ENCODE data around the gene PCYT1A. TPM values are rescaled to one million over a fixed set of nuclear protein-coding genes. Genes with fewer than 3 reads are reported as not detected.
"Not testable (repeated sequence)": the region's sequence is repeated elsewhere in the genome, so short reads cannot be mapped to it uniquely, and the experiment has no call there.

PCYT1A gene
- total RNA-seq, 1 experiment from 2014 or later = 52.2 TPM

GRCh38 chr3:196246612-196247308 is 40.8 kb downstream of the PCYT1A start:
- DNase-seq = no peak
- H3K9me3 ChIP-seq = no peaks in the 10 kb centered on the region
- intact Hi-C loops (cut with micrococcal nuclease; ENCODE audit: unreplicated experiment) = no loop called here
- H3K36me3 Mint-ChIP-seq (ENCODE audit: insufficient read depth, unreplicated experiment) = peaks cover 43% of the 10 kb centered on the region
- no peak overlapping the region for H3K4me3 Mint-ChIP-seq (ENCODE audit: unreplicated experiment)
- H3K4me3 ChIP-seq (ENCODE audit: low read depth, low read length) = no peak overlapping the region
- ChIA-PET CTCF (no interaction called here), POLR2A (no interaction called here)
- BruUV-seq (replicated peaks) = no TSS peak
- no peaks in the 10 kb centered on the region for H3K4me1 Mint-ChIP-seq (ENCODE audit: low read depth, unreplicated experiment)
- no peaks in the 10 kb centered on the region for H3K4me1 ChIP-seq
- no peak for TF ChIP-seq CTCF (IDR thresholded peaks at IDR 0.05; ENCODE audit: insufficient read depth in 1 of 2, low read depth in 1 of 2, low read length in 1 of 2, severe bottlenecking in 1 of 2, unreplicated experiment in 1 of 2)
- no peaks in the 10 kb centered on the region for H3K27me3 ChIP-seq (replicated peaks; ENCODE audit: control insufficient read depth, insufficient read depth, low read length)
- H3K36me3 ChIP-seq (ENCODE audit: control insufficient read depth, insufficient read depth, low read length) = peaks cover 1% of the 10 kb centered on the region; the same call in 1 of the 2 replicates
- H3K9me3 Mint-ChIP-seq (ENCODE audit: unreplicated experiment) = no peaks in the 10 kb centered on the region
- H3K27ac Mint-ChIP-seq (ENCODE audit: unreplicated experiment) = no peak overlapping the region
- no peaks in the 10 kb centered on the region for H3K27me3 Mint-ChIP-seq (ENCODE audit: insufficient read depth, unreplicated experiment)

- H3K27ac Mint-ChIP-seq (ENCODE audit: unreplicated experiment); H3K4me1 Mint-ChIP-seq (ENCODE audit: low read depth, unreplicated experiment); CTCF ChIA-PET; BruUV-seq (replicated peaks); H3K9me3 ChIP-seq; intact Hi-C loops (cut with micrococcal nuclease; ENCODE audit: unreplicated experiment); H3K4me3 Mint-ChIP-seq (ENCODE audit: unreplicated experiment); H3K9me3 Mint-ChIP-seq (ENCODE audit: unreplicated experiment); H3K36me3 ChIP-seq (ENCODE audit: control insufficient read depth, insufficient read depth, low read length); H3K4me1 ChIP-seq; H3K4me3 ChIP-seq (ENCODE audit: low read depth, low read length); H3K27me3 ChIP-seq (replicated peaks; ENCODE audit: control insufficient read depth, insufficient read depth, low read length); DNase-seq; POLR2A ChIA-PET; H3K27me3 Mint-ChIP-seq (ENCODE audit: insufficient read depth, unreplicated experiment): not testable (repeated sequence)
- H3K36me3 Mint-ChIP-seq (ENCODE audit: insufficient read depth, unreplicated experiment) = peaks cover 50% of the 10 kb centered on the region
Observed at GRCh38 chr3:196244166-196244565, 43.4 kb downstream of the PCYT1A start.

DNA sequence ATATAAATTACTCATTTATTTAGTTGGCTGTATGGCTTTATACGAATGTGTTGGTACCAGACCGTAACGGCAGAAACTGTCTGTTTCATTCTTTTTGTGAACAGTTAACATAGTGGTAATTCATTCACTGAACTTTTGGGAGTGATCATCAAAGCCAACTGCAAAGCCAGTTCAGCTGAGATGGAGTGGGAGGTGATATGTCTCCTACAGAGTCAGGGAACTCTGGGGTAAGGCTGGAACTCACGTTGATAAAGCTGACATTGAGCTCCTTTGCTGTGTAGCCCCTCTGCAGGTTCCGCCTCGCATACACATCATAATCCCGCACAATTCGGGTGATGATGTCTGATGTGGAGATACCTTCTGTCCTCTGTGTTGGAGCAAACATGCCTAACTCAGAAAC is 45.8 kb downstream of the PCYT1A start:
- CTCF ChIA-PET = no interaction called here
- intact Hi-C loops (cut with micrococcal nuclease; ENCODE audit: unreplicated experiment) = no loop called here
- Histone ChIP-seq H3K27me3 (replicated peaks; ENCODE audit: control insufficient read depth, insufficient read depth, low read length) (no peaks in the 10 kb centered on the region), H3K4me3 (ENCODE audit: low read depth, low read length) (no peak overlapping the region), H3K36me3 (ENCODE audit: control insufficient read depth, insufficient read depth, low read length) (no peaks in the 10 kb centered on the region), H3K9me3 (no peaks in the 10 kb centered on the region), H3K4me1 (no peaks in the 10 kb centered on the region)
- H3K27me3 Mint-ChIP-seq (ENCODE audit: insufficient read depth, unreplicated experiment) = no peaks in the 10 kb centered on the region
- no peaks in the 10 kb centered on the region for H3K9me3 Mint-ChIP-seq (ENCODE audit: unreplicated experiment)
- TF ChIP-seq CTCF (IDR thresholded peaks at IDR 0.05; ENCODE audit: insufficient read depth in 1 of 2, low read depth in 1 of 2, low read length in 1 of 2, severe bottlenecking in 1 of 2, unreplicated experiment in 1 of 2) = no peak
- POLR2A ChIA-PET = no interaction called here
- no peak overlapping the region for H3K4me3 Mint-ChIP-seq (ENCODE audit: unreplicated experiment)
- H3K4me1 Mint-ChIP-seq (ENCODE audit: low read depth, unreplicated experiment) = no peaks in the 10 kb centered on the region
- H3K36me3 Mint-ChIP-seq (ENCODE audit: insufficient read depth, unreplicated experiment) = peaks cover 35% of the 10 kb centered on the region
- BruUV-seq (replicated peaks) = no TSS peak
- no peak overlapping the region for H3K27ac Mint-ChIP-seq (ENCODE audit: unreplicated experiment)
- no peak for DNase-seq

GRCh38 chr3:196240424-196240823 is 47.1 kb downstream of the PCYT1A start:
- Histone ChIP-seq H3K36me3 (ENCODE audit: control insufficient read depth, insufficient read depth, low read length) (no peaks in the 10 kb centered on the region), H3K27me3 (replicated peaks; ENCODE audit: control insufficient read depth, insufficient read depth, low read length) (no peaks in the 10 kb centered on the region), H3K4me1 (no peaks in the 10 kb centered on the region), H3K4me3 (ENCODE audit: low read depth, low read length) (no peak overlapping the region), H3K9me3 (no peaks in the 10 kb centered on the region)
- H3K9me3 Mint-ChIP-seq (ENCODE audit: unreplicated experiment) = no peaks in the 10 kb centered on the region
- no peaks in the 10 kb centered on the region for H3K27me3 Mint-ChIP-seq (ENCODE audit: insufficient read depth, unreplicated experiment)
- POLR2A ChIA-PET = no interaction called here
- intact Hi-C loops (cut with micrococcal nuclease; ENCODE audit: unreplicated experiment) = no loop called here
- peaks cover 38% of the 10 kb centered on the region for H3K36me3 Mint-ChIP-seq (ENCODE audit: insufficient read depth, unreplicated experiment)
- TF ChIP-seq CTCF (IDR thresholded peaks at IDR 0.05; ENCODE audit: insufficient read depth in 1 of 2, low read depth in 1 of 2, low read length in 1 of 2, severe bottlenecking in 1 of 2, unreplicated experiment in 1 of 2) = no peak
- no peak overlapping the region for H3K27ac Mint-ChIP-seq (ENCODE audit: unreplicated experiment)
- CTCF ChIA-PET = no interaction called here
- no peaks in the 10 kb centered on the region for H3K4me1 Mint-ChIP-seq (ENCODE audit: low read depth, unreplicated experiment)
- BruUV-seq (replicated peaks) = no TSS peak
- no peak overlapping the region for H3K4me3 Mint-ChIP-seq (ENCODE audit: unreplicated experiment)
- DNase-seq = no peak

Data from Caco-2 (cell line).